ENCODE measurements around the gene PLEKHA7.
A peak's percentile ranks its signal among the peaks of the same experiment; 100 is the strongest.

Gene PLEKHA7

GRCh38 chr11:16744128-16744725, 270.0 kb downstream of the PLEKHA7 start:
- no peak for DNase-seq (ENCODE audit: low read depth in 2 of 2, low spot score in 1 of 2)

DNA sequence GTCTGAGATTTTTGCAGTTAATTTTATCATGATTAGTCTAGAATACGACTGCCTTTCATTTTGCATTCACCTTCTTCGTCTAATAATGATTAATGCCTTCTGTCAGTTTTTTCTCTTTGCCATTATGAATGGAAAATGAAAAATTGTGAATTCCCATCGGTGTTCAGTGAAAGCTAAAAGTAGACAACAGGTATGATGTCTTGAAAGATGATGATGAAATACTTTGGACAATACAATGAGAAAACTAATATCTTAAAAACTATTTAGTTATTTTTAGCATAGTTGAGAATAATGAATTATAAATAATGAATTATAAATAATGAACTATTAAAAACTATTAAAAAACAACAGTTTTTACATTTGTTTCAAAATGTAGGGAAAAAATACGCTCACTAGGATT, 270.7 kb downstream of the PLEKHA7 start:
- DNase-seq (ENCODE audit: low read depth in 2 of 2, low spot score in 1 of 2) = no peak

- DNase-seq (ENCODE audit: low read depth in 2 of 2, low spot score in 1 of 2) = no peak
Measured at GRCh38 chr11:16741473-16741872, 272.7 kb downstream of the PLEKHA7 start.

DNA sequence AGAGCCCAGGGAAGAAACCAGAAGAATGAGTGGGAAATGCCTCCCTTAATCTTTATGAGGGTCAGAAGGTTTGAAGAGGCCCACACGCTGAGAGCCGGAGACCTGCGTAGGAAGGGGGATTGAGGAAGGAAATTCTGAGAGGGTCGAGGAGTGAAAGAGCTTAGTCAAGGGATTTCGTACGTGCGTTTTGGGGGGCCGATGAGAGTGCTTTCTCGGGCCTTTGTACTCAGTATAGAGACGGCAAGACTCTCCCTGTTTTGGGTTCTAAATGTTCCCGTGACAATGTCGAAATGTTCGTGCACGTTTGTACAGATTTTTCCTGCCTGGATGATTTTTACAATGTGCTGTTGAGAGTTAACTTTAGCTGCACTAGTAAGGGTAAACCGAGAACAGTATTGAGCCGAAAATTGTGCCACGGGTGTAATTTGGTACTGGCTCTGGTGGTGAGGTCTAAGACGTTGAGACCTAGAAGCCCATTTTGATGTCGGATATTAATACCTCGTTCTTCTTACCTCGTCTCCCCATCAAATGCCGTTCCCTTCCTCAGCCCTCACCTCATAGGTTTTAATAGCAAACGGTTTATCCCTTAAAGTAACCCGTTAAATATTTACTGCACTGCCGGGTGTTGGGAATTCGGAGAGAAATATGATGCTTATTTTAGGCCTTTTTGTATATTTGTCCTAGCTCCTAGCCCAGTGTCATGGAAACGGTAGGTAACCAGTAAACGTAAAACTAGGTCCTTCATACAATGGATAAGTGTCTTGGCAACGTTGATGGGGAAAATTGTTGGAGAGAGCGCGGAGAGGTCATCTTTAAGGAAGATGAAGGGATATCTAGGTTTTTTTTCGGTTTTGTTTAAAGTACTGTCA, 275.0 kb downstream of the PLEKHA7 start:
- no peak for DNase-seq (ENCODE audit: low read depth in 2 of 2, low spot score in 1 of 2)

DNA sequence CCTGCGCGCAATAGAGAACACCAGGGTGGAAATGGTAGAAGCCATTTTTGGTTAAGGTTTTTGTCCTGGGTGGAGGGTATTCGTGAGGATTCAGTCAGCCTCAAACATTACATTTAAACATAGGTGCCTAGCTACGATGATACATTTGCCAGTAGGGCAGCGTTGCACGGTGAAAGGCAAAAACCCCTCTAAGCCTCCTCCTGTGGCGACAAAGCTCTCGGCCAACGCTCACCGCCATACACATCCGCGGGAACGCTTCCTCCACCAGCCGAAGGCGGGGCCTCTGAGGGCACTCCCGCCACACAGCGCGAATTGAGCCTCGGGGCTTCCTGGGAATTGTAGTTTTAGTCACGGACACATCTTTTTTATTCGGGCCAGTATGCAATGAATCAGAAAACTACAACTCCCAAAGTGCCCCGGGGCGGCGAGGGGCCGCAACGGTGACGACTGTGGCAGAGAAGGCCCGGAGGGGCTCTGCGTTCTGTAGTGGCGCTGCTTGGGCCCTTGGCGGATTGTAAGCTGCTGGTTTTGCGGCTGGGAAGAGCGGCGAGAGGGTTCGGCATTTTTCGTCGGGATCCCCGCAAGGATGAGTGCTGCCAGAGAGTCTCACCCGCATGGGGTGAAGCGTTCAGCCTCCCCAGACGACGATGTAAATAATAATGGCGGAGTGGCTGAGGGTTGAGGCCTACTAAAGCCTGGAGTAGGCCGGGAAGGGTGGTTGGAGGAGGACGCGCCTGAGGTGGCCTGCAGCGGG, 275.8 kb downstream of the PLEKHA7 start, which contains the start of gene C11orf58:
TSS of gene C11orf58 (plus strand) at position 455 of the 754 bp plus-strand sequence. CDS start at position 587, 132 bp downstream.
- peak; percentile 84 to 88 for DNase-seq (ENCODE audit: low read depth in 2 of 2, low spot score in 1 of 2)

DNA sequence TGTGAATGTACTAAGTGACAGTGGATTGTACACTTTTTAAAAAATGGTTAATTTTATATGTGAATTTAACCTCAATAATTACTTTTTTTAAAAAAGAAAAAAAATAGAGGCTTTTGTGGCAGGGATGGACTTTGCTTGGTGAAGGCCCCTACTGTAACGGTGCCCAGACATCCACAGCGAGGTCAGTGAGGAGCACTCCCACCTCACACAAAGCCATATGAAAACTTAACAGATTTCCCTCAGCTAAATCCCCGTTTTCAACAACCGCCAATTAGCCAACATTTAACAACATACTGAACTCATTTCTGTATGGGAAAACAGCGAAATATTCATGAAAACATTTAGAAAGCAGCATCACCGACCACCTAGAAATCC, 276.4 kb downstream of the PLEKHA7 start:
- DNase-seq (ENCODE audit: low read depth in 2 of 2, low spot score in 1 of 2) = no peak
